Upper lobe of left lung (tissue), 6 donors: ENCODE measurements around the gene BANP. TPM values are rescaled to one million over a fixed set of nuclear protein-coding genes. Genes with fewer than 3 reads are reported as not detected.
A peak's percentile ranks its signal among the peaks of the same experiment; 100 is the strongest.
"Not testable (repeated sequence)": the region's sequence is repeated elsewhere in the genome, so short reads cannot be mapped to it uniquely, and the experiment has no call there.

Source experiments
- ATAC-seq, 2 donors: fragments of 200-7000 bp; cut with Tn5 transposase; one replicate each; pipeline ENCODE4 v1.9.1; 2022; ENCODE audit warnings: mild to moderate bottlenecking in 2 of 2, moderate library complexity in 2 of 2; ENCODE audit not compliant: low FRiP score in 2 of 2
- DNase-seq, 2 donors: peaks; one replicate each; pipeline ENCODE4 v3.0.0-alpha.2; 2019 to 2020
- H3K27ac ChIP-seq, 4 donors: fragments of 200-600 bp; sonication (generic); one replicate each; pipeline ENCODE4 v1.5.1; 2016 to 2019
- H3K27me3 ChIP-seq, 4 donors: fragments of 200-600 bp; sonication (generic); one replicate each; pipeline ENCODE4 v1.5.1; 2017 to 2019
- H3K36me3 ChIP-seq, 4 donors: fragments of 200-600 bp; sonication (generic); one replicate each; pipeline ENCODE4 v1.5.1; 2016 to 2019
- H3K4me1 ChIP-seq, 4 donors: fragments of 200-600 bp; sonication (generic); one replicate each; pipeline ENCODE4 v1.5.1; 2018 to 2019
- H3K4me3 ChIP-seq, 4 donors: fragments of 200-600 bp; sonication (generic); one replicate each; pipeline ENCODE4 v1.5.1; 2017 to 2019; ENCODE audit warnings: mild to moderate bottlenecking in 2 of 4, moderate library complexity in 1 of 4
- H3K9me3 ChIP-seq, 4 donors: fragments of 200-600 bp; sonication (generic); one replicate each; pipeline ENCODE4 v1.5.1; 2018 to 2019
- CTCF ChIP-seq, 6 experiments: fragments of 450-650 bp in 4 of 6; fragments of 200-600 bp in 2 of 6; sonication (generic) in 2 of 6; IDR thresholded peaks; one replicate each; pipeline ENCODE4 v1.5.1; 2016 to 2019; ENCODE audit warnings: antibody characterized with exemption in 6 of 6
- EP300 ChIP-seq, 4 donors: sonication (generic); formaldehyde crosslinking; IDR thresholded peaks; one replicate each; pipeline ENCODE4 v1.5.1; 2017; ENCODE audit warnings: antibody characterized with exemption in 4 of 4, control low read depth in 2 of 4
- POLR2A ChIP-seq, 4 donors: fragments of 450-650 bp; IDR thresholded peaks; one replicate each; pipeline ENCODE4 v1.5.1; 2016 to 2017; ENCODE audit warnings: antibody characterized with exemption in 4 of 4, mild to moderate bottlenecking in 2 of 4
- POLR2AphosphoS5 ChIP-seq, 2 donors: sonication (generic); formaldehyde crosslinking; IDR thresholded peaks; one replicate each; pipeline ENCODE4 v1.5.1; 2017; ENCODE audit warnings: antibody characterized with exemption in 2 of 2
- WGBS, 2 donors: methylation state at CpG; one replicate each; pipeline ENCODE4 v1.1.5; 2017 to 2018; 5-methylcytosine and 5-hydroxymethylcytosine counted together
- total RNA-seq, 6 donors: library from RNA; depleted of rRNA in 4 of 6; stranded (reverse); fragments of >200 nt in 4 of 6; gene quantifications; one replicate each; pipeline versions ENCODE4 v1.1.0 to v1.2.1, GENCODE V29; 2016 to 2021
- donor health status: DM: no; HTN: no; CAD: no; lungs with moderate emphysema.
- donor health status: DM: no; HTN: yes; CAD: no; lungs with severe emphysema.

BANP gene, protein sequence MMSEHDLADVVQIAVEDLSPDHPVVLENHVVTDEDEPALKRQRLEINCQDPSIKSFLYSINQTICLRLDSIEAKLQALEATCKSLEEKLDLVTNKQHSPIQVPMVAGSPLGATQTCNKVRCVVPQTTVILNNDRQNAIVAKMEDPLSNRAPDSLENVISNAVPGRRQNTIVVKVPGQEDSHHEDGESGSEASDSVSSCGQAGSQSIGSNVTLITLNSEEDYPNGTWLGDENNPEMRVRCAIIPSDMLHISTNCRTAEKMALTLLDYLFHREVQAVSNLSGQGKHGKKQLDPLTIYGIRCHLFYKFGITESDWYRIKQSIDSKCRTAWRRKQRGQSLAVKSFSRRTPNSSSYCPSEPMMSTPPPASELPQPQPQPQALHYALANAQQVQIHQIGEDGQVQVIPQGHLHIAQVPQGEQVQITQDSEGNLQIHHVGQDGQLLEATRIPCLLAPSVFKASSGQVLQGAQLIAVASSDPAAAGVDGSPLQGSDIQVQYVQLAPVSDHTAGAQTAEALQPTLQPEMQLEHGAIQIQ
- 10 to 100 TPM; 15.2 to 47.1 (median 24.4) TPM for total RNA-seq

GRCh38 chr16:87950765-87951551 is at the start of gene BANP:
TSS of gene BANP (plus strand) at chr16:87951434. CDS start at chr16:87975116, 23,682 bp downstream.
- Histone ChIP-seq H3K4me1 (peaks cover 39 to 48% (median 43%) of the 10 kb centered on the region in 4 donors), H3K27ac (peak within 1 kb of the TSS; percentile 96 to 98 (median 97)), H3K36me3 (no peaks in the 10 kb centered on the region), H3K9me3 (no peaks in the 10 kb centered on the region), H3K4me3 (peak within 1 kb of the TSS; percentile 81 to 93 (median 84)), H3K27me3 (no peaks in the 10 kb centered on the region)
- peak; percentile 97 to 98 for ATAC-seq
- 0 to 1% methylated on average over 34 to 43 of the region's 73 CpGs for WGBS, 2 donors
- DNase-seq, result peak; percentile 99 to 100
- TF ChIP-seq POLR2AphosphoS5 (IDR thresholded peaks at IDR 0.05) (peak; percentile 56 to 83), POLR2A (IDR thresholded peaks at IDR 0.05) (peak in 2 of 4 donors; percentile 33 to 80), CTCF (IDR thresholded peaks at IDR 0.05) (peak in 5 of 6 experiments; percentile 41 to 81 (median 56)), EP300 (IDR thresholded peaks at IDR 0.05) (peak in 1 of 4 donors; percentile 44)

- not testable (repeated sequence) for H3K27ac ChIP-seq, H3K4me1 ChIP-seq, ATAC-seq, H3K4me3 ChIP-seq, H3K36me3 ChIP-seq, H3K27me3 ChIP-seq, DNase-seq, H3K9me3 ChIP-seq
- 74 to 79% methylated on average over 5 of the region's 5 CpGs for WGBS, 2 donors
Observed at GRCh38 chr16:87904963-87905362, 46.3 kb upstream of the BANP start.

DNA sequence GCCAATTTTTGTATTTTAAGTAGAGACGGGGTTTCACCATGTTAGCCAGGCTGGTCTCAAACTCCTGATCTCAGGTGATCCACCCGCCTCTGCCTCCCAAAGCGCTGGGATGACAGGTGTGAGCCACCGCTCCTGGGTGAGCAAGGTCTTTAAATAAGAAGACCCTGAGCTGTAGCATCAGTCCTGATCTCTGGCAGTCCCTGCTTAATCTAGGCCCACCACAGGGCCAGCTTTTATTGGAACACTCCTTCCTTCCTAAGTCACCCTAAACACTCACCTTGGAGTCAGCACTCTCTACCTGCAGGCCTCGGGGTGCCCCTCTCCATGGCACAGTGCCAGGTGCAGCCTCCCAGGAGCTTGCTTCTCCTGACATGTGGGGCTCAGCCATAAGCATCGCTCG is 45.7 kb upstream of the BANP start:
- not testable (repeated sequence) for ATAC-seq
- WGBS, 2 donors, result 90 to 95% methylated on average over 7 of the region's 7 CpGs

GRCh38 chr16:87908101-87908500 is 43.1 kb upstream of the BANP start:
- H3K27me3 ChIP-seq, H3K4me3 ChIP-seq, H3K36me3 ChIP-seq, DNase-seq, H3K27ac ChIP-seq, H3K9me3 ChIP-seq, ATAC-seq, H3K4me1 ChIP-seq: not testable (repeated sequence)
- 89 to 96% methylated on average over 11 of the region's 11 CpGs for WGBS, 2 donors

More for the DNA sequence above, 45.7 kb upstream of the BANP start:
- H3K27me3 ChIP-seq, H3K4me3 ChIP-seq, H3K4me1 ChIP-seq, H3K27ac ChIP-seq, H3K9me3 ChIP-seq, DNase-seq, H3K36me3 ChIP-seq: not testable (repeated sequence)

DNA sequence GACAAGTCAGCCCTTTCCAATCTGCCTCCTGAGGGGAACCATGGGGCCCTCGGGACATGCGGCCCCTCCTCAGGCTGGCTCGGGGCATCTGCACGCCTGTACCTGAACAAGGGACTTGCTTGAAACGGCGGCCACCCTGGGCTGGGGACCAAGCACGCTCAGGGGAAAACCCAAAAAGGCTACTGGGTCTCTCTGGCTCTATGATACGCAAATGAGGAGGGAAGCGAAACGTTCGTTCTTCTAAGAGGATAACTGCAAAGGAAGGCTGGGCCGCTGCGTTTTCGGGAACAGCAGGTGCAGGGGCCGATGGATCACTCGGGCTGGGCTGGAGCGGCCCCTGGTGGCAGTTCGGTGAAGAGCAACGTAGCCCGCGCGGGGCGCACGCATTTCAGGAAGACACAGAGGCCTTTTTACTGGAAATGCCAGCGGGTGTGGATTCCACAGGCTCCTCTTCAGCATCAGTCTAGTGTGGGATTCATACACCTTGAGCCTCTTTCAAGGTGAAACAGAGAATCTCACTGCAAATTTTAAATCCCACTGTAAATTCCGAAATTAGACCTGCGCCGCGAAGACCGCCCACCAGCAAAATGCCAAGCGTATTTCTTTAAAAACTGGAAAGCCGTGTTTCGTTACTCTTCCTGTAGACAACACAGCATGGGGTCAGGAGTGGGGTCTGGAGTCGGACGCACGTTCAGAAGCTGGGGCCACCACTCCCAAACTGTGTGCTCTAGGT is 41.9 kb upstream of the BANP start:
- not testable (repeated sequence) for H3K27me3 ChIP-seq, H3K9me3 ChIP-seq, H3K4me1 ChIP-seq, H3K36me3 ChIP-seq, H3K4me3 ChIP-seq, H3K27ac ChIP-seq
- DNase-seq, result peak; percentile 74 to 96
- 35 to 37% methylated on average over 35 to 36 of the region's 36 CpGs for WGBS, 2 donors
- ATAC-seq, result peak; percentile 86 to 88
- TF ChIP-seq CTCF (IDR thresholded peaks at IDR 0.05), result peak; percentile 78 to 89 (median 84)

DNA sequence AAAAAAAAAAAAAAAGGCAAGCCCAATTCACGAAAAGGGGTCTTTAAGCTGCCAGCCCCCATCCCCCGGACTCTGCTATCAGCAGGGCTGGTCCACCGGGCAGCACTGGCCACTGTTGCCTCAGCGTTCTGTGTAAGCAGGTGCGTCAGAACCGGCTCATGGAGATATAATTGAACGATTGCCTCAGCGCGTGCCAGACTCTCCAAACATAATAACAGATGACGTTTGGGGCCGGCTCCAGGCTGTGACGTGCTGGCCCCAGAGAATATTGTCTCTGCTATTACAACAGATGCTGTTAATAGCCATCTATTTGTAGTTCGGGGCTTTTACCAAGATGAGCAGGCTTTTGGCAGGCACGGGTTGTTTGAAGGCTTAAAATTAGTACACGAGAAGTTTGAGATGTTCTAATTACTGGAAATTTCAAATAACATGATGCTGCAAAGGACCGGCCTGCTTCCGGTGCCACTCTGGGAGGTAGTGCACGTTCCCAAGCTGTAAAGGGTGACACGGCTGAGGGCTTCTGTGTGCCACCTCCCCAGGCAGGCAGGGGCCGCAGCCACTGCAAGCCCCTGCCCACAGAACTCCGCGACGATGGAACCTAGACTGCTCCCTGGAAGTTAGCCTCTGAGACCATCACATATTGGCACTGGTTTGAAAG is 40.0 kb upstream of the BANP start:
- H3K4me1 ChIP-seq, H3K27me3 ChIP-seq, H3K27ac ChIP-seq, H3K9me3 ChIP-seq, H3K4me3 ChIP-seq, H3K36me3 ChIP-seq, DNase-seq: not testable (repeated sequence)
- 66 to 79% methylated on average over 22 to 23 of the region's 23 CpGs for WGBS, 2 donors
- ATAC-seq, result peak in 1 of 2 donors; percentile 84

DNA sequence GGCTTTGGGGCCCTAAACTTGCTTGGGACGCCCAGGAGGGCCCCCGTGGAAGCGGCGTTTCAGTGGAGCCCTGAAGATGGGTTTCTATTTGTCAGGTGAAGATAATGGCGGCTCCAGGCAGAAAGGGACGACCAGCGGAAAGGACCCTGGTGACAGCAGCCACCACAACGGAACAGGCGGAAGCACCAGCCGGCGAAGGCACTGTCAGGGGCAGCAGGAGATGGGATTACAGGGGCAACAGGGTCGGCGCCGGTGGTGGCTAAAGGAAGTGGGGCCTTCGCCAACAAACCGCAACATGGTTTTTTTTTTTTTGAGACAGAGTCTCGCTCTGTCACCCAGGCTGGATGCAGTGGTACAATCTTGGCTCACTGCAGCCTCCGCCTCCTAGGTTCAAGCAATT is 38.5 kb upstream of the BANP start:
- WGBS, 2 donors, result 75 to 77% methylated on average over 18 of the region's 18 CpGs
- ATAC-seq, H3K4me1 ChIP-seq, H3K27me3 ChIP-seq, H3K36me3 ChIP-seq, DNase-seq, H3K9me3 ChIP-seq, H3K27ac ChIP-seq, H3K4me3 ChIP-seq: not testable (repeated sequence)

- DNase-seq, result peak in 1 of 2 donors; percentile 74
- not testable (repeated sequence) for H3K27ac ChIP-seq, H3K27me3 ChIP-seq, H3K4me1 ChIP-seq, H3K9me3 ChIP-seq, H3K4me3 ChIP-seq, H3K36me3 ChIP-seq, ATAC-seq
- 73 to 78% methylated on average over 15 to 26 of the region's 27 CpGs for WGBS, 2 donors
Observed at GRCh38 chr16:87914021-87914725, 37.1 kb upstream of the BANP start.
